A673 (cell line): ENCODE results near the gene KBTBD12. TPM values are rescaled to one million over a fixed set of nuclear protein-coding genes. Genes with fewer than 3 reads are reported as not detected.

Experiments used
- BruUV-seq: library from RNA; stranded (reverse); fragments of 400-500 nt; replicated peaks from 2 replicates; lab custom pipeline; 2021; lab: Mats Ljungman, UMichigan
- CTCF ChIA-PET: fragments of 300-600 bp; sonication (Branson Sonifier 250); formaldehyde crosslinking; loops from one replicate; lab custom pipeline; 2022; ENCODE audit warnings: antibody characterized with exemption; lab: Charles Lee
- POLR2A ChIA-PET: fragments of 300-600 bp; sonication (Branson Sonifier 250); formaldehyde crosslinking; loops from one replicate; lab custom pipeline; 2022; ENCODE audit warnings: antibody characterized with exemption; ENCODE audit not compliant: low non-redundant PET; lab: Charles Lee
- DNase-seq: peaks from one replicate; pipeline ENCODE4 v3.0.0-alpha.2; 2015; ENCODE audit warnings: low spot score
- H3K27ac ChIP-seq: fragments of 200-600 bp; sonication (generic); 2 replicates; pipeline ENCODE4 v1.5.1; 2016; ENCODE audit warnings: mixed run types, low read depth, mild to moderate bottlenecking, mixed read lengths, antibody characterized with exemption, low read length; ENCODE audit not compliant: poor library complexity, severe bottlenecking
- H3K27me3 ChIP-seq: fragments of 200-600 bp; sonication (generic); replicated peaks from 2 replicates; pipeline ENCODE4 v1.6.1; 2017; ENCODE audit warnings: mixed run types, low read depth, mild to moderate bottlenecking, mixed read lengths, antibody characterized with exemption, low read length; ENCODE audit not compliant: insufficient read depth, poor library complexity
- H3K36me3 ChIP-seq: fragments of 200-600 bp; sonication (generic); 2 replicates; pipeline ENCODE4 v1.6.1; 2016; ENCODE audit warnings: mixed run types, mild to moderate bottlenecking, mixed read lengths, antibody characterized with exemption, low read length; ENCODE audit not compliant: insufficient read depth, poor library complexity, severe bottlenecking
- H3K4me1 ChIP-seq: fragments of 200-600 bp; sonication (generic); 2 replicates; pipeline ENCODE4 v1.6.1; 2017; ENCODE audit warnings: mixed run types, mild to moderate bottlenecking, mixed read lengths, antibody characterized with exemption, low read length; ENCODE audit not compliant: insufficient read depth, poor library complexity, severe bottlenecking
- H3K4me3 ChIP-seq: fragments of 200-600 bp; sonication (generic); 2 replicates; pipeline ENCODE4 v1.5.1; 2016; ENCODE audit warnings: low read depth, mixed run types, mild to moderate bottlenecking, mixed read lengths, low read length; ENCODE audit not compliant: poor library complexity, severe bottlenecking
- H3K9me3 ChIP-seq: fragments of 200-600 bp; sonication (generic); 2 replicates; pipeline ENCODE4 v1.6.1; 2016; ENCODE audit warnings: mixed run types, low read depth, mild to moderate bottlenecking, mixed read lengths, antibody characterized with exemption, low read length; ENCODE audit not compliant: poor library complexity, severe bottlenecking
- CTCF ChIP-seq: fragments of 300-800, 200-600 bp; sonication (generic); conservative IDR thresholded peaks from 2 replicates; pipeline ENCODE4 v1.5.1; 2017; ENCODE audit warnings: low read depth, mild to moderate bottlenecking, antibody characterized with exemption, low read length, moderate library complexity, mixed read lengths
- EZH2 ChIP-seq: fragments of 200-600 bp; sonication (generic); IDR thresholded peaks from 2 replicates; pipeline ENCODE4 v1.6.1; 2017; ENCODE audit warnings: borderline replicate concordance, low read depth, mild to moderate bottlenecking, mixed read lengths, antibody characterized with exemption, low read length; ENCODE audit not compliant: poor library complexity, severe bottlenecking
- intact Hi-C: fragments of 100-400 bp; cut with micrococcal nuclease; formaldehyde crosslinking; loops from one replicate; pipeline ENCODE4 v1.10.0; 2022; ENCODE audit not compliant: unreplicated experiment
- total RNA-seq: library from RNA; stranded (reverse); gene quantifications from 2 replicates; pipeline ENCODE4 v1.2.3, GENCODE V29; 2021

Gene KBTBD12
- total RNA-seq, 1 experiment from 2014 or later, result not detected

- POLR2A ChIA-PET, result no interaction called here
- peaks cover 61% of the 10 kb centered on the region for H3K27me3 ChIP-seq
- H3K4me3 ChIP-seq, result no peak overlapping the region
- no peak overlapping the region for H3K27ac ChIP-seq
- H3K36me3 ChIP-seq, result no peaks in the 10 kb centered on the region
- peaks cover under 1% of the 10 kb centered on the region for H3K4me1 ChIP-seq
- no peak for DNase-seq
- no peaks in the 10 kb centered on the region for H3K9me3 ChIP-seq
- no TSS peak for BruUV-seq
- TF ChIP-seq CTCF, result no peak
- TF ChIP-seq EZH2, result no peak
- CTCF ChIA-PET, result no interaction called here
- intact Hi-C loops, result no loop called here
Measured at GRCh38 chr3:127933396-127933795, 18.4 kb downstream of the KBTBD12 start.

GRCh38 chr3:127938800-127939199 is 23.8 kb downstream of the KBTBD12 start:
- no peak overlapping the region for H3K27ac ChIP-seq
- no TSS peak for BruUV-seq
- POLR2A ChIA-PET, result no interaction called here
- no peaks in the 10 kb centered on the region for H3K36me3 ChIP-seq
- CTCF ChIA-PET, result no interaction called here
- TF ChIP-seq EZH2 (no peak), CTCF (no peak)
- no peak overlapping the region for H3K4me3 ChIP-seq
- H3K9me3 ChIP-seq, result no peaks in the 10 kb centered on the region
- DNase-seq, result no peak
- no peaks in the 10 kb centered on the region for H3K4me1 ChIP-seq
- intact Hi-C loops, result no loop called here
- H3K27me3 ChIP-seq, result peaks cover 68% of the 10 kb centered on the region

- H3K9me3 ChIP-seq, result no peaks in the 10 kb centered on the region
- peaks cover 60% of the 10 kb centered on the region for H3K27me3 ChIP-seq
- DNase-seq, result no peak
- POLR2A ChIA-PET, result no interaction called here
- H3K36me3 ChIP-seq, result no peaks in the 10 kb centered on the region
- BruUV-seq, result no TSS peak
- no peak overlapping the region for H3K4me3 ChIP-seq
- H3K4me1 ChIP-seq, result no peaks in the 10 kb centered on the region
- H3K27ac ChIP-seq, result no peak overlapping the region
- TF ChIP-seq EZH2 (no peak), CTCF (no peak)
- intact Hi-C loops, result no loop called here
- CTCF ChIA-PET, result no interaction called here
Measured at GRCh38 chr3:127940116-127940515, 25.1 kb downstream of the KBTBD12 start.
